Erythroblast (primary cell): ENCODE measurements around the gene DTNB.
A peak's percentile ranks its signal among the peaks of the same experiment; 100 is the strongest.

Experiments used
- DNase-seq, 2 experiments: peaks; one replicate each; lab custom pipeline; 2025; lab: John Stamatoyannopoulos, UW
- GATA1 ChIP-seq: IDR thresholded peaks from 2 replicates; pipeline ENCODE4 v1.6.1; 2011; ENCODE audit warnings: low read depth, mild to moderate bottlenecking, control low read depth, low read length, moderate library complexity
- POLR2A ChIP-seq: IDR thresholded peaks from 2 replicates; pipeline ENCODE4 v1.6.1; 2011; ENCODE audit warnings: mild to moderate bottlenecking, low read length

DTNB gene

GRCh38 chr2:25437881-25438662 is 235.3 kb downstream of the DTNB start:
- TF ChIP-seq POLR2A (no peak), GATA1 (no peak)
- DNase-seq = no peak

GRCh38 chr2:25435421-25435820 is 238.0 kb downstream of the DTNB start:
- no peak for TF ChIP-seq GATA1
- TF ChIP-seq POLR2A = no peak
- no peak for DNase-seq

- DNase-seq = no peak
Measured at GRCh38 chr2:25431604-25432003, 241.8 kb downstream of the DTNB start.

GRCh38 chr2:25430556-25430955 is 242.8 kb downstream of the DTNB start:
- DNase-seq = no peak
- TF ChIP-seq POLR2A (no peak), GATA1 (no peak)

More at GRCh38 chr2:25431604-25432003, 241.8 kb downstream of the DTNB start:
- TF ChIP-seq POLR2A (no peak), GATA1 (no peak)

GRCh38 chr2:25426326-25426725 is 247.1 kb downstream of the DTNB start:
- TF ChIP-seq POLR2A (no peak), GATA1 (no peak)
- DNase-seq = no peak

GRCh38 chr2:25424426-25425028 is 248.8 kb downstream of the DTNB start:
- TF ChIP-seq GATA1 (no peak), POLR2A (no peak)

GRCh38 chr2:25421820-25422411 is 251.5 kb downstream of the DTNB start:
- no peak for DNase-seq
- TF ChIP-seq GATA1 (no peak), POLR2A (no peak)

More at GRCh38 chr2:25424426-25425028, 248.8 kb downstream of the DTNB start:
- DNase-seq = no peak

- TF ChIP-seq POLR2A (no peak), GATA1 (no peak)
- DNase-seq = no peak
Measured at GRCh38 chr2:25421289-25421688, 252.1 kb downstream of the DTNB start.

GRCh38 chr2:25420820-25421237 is 252.5 kb downstream of the DTNB start:
- TF ChIP-seq POLR2A (no peak), GATA1 (no peak)
- DNase-seq = no peak

GRCh38 chr2:25419678-25420242 is 253.6 kb downstream of the DTNB start:
- TF ChIP-seq GATA1 (no peak), POLR2A (no peak)
- DNase-seq = no peak

GRCh38 chr2:25418944-25419677 is 254.3 kb downstream of the DTNB start:
- DNase-seq = no peak
- TF ChIP-seq POLR2A = no peak
- TF ChIP-seq GATA1 = no peak

- no peak for TF ChIP-seq POLR2A
- no peak for TF ChIP-seq GATA1
- DNase-seq = peak; percentile 21 to 27
Measured at GRCh38 chr2:25417715-25418369, 255.5 kb downstream of the DTNB start.

GRCh38 chr2:25416674-25417073 is 256.7 kb downstream of the DTNB start:
- TF ChIP-seq POLR2A (no peak), GATA1 (no peak)
- DNase-seq = no peak
